HG03108 (cell line): ENCODE data around the gene ASB2.
A peak's percentile ranks its signal among the peaks of the same experiment; 100 is the strongest.

ENCODE experiments used
- ATAC-seq: cut with Tn5 transposase; IDR thresholded peaks from one replicate; pipeline ENCODE4 v1.9.1; 2021; ENCODE audit warnings: moderate library complexity; ENCODE audit not compliant: unreplicated experiment

Gene ASB2

GRCh38 chr14:93976477-93977057, at the start of gene ASB2:
ASB2 (minus strand) TSS chr14:93976570; CDS start chr14:93964539, 12,031 bp downstream.
- ATAC-seq, result peak; percentile 12

- ATAC-seq, result no peak
Measured at GRCh38 chr14:94025720-94026119, 49.4 kb upstream of the ASB2 start.

- ATAC-seq, result no peak
Measured at GRCh38 chr14:94024549-94024948, 48.2 kb upstream of the ASB2 start.

GRCh38 chr14:94022532-94023411, 46.4 kb upstream of the ASB2 start:
- no peak for ATAC-seq

GRCh38 chr14:94021416-94022157, 45.2 kb upstream of the ASB2 start:
- ATAC-seq, result no peak

GRCh38 chr14:94021001-94021400, 44.6 kb upstream of the ASB2 start:
- ATAC-seq, result no peak

- ATAC-seq, result no peak
Measured at GRCh38 chr14:94020267-94020666, 43.9 kb upstream of the ASB2 start.

GRCh38 chr14:94019329-94019728, 43.0 kb upstream of the ASB2 start:
- no peak for ATAC-seq

- ATAC-seq, result no peak
Measured at GRCh38 chr14:94018308-94018707, 41.9 kb upstream of the ASB2 start.

GRCh38 chr14:94016446-94016976, 40.1 kb upstream of the ASB2 start:
- ATAC-seq, result no peak

- no peak for ATAC-seq
Measured at GRCh38 chr14:94015223-94015622, 38.9 kb upstream of the ASB2 start.

GRCh38 chr14:94014382-94014781, 38.0 kb upstream of the ASB2 start:
- ATAC-seq, result no peak

GRCh38 chr14:94011795-94012194, 35.4 kb upstream of the ASB2 start:
- no peak for ATAC-seq

GRCh38 chr14:94010625-94011024, 34.3 kb upstream of the ASB2 start:
- ATAC-seq, result no peak

- ATAC-seq, result peak; percentile 58
Measured at GRCh38 chr14:94009767-94010166, 33.4 kb upstream of the ASB2 start.

GRCh38 chr14:94008234-94008633, 31.9 kb upstream of the ASB2 start:
- ATAC-seq, result no peak

GRCh38 chr14:94005324-94006073, 29.1 kb upstream of the ASB2 start:
- no peak for ATAC-seq

- ATAC-seq, result no peak
Measured at GRCh38 chr14:94004015-94004414, 27.6 kb upstream of the ASB2 start.

- no peak for ATAC-seq
Measured at GRCh38 chr14:94003397-94003796, 27.0 kb upstream of the ASB2 start.

GRCh38 chr14:94001501-94002396, 25.4 kb upstream of the ASB2 start:
- no peak for ATAC-seq
